NCI-H526 treated with DMSO at 0.1 percent for 48 hours (cell line): ENCODE results near the gene PDGFA.
"Not testable (repeated sequence)": the region's sequence is repeated elsewhere in the genome, so short reads cannot be mapped to it uniquely, and the experiment has no call there.

Source experiments
- DNase-seq: peaks from one replicate; lab custom pipeline; 2025; lab: John Stamatoyannopoulos, UW

The PDGFA gene

DNA sequence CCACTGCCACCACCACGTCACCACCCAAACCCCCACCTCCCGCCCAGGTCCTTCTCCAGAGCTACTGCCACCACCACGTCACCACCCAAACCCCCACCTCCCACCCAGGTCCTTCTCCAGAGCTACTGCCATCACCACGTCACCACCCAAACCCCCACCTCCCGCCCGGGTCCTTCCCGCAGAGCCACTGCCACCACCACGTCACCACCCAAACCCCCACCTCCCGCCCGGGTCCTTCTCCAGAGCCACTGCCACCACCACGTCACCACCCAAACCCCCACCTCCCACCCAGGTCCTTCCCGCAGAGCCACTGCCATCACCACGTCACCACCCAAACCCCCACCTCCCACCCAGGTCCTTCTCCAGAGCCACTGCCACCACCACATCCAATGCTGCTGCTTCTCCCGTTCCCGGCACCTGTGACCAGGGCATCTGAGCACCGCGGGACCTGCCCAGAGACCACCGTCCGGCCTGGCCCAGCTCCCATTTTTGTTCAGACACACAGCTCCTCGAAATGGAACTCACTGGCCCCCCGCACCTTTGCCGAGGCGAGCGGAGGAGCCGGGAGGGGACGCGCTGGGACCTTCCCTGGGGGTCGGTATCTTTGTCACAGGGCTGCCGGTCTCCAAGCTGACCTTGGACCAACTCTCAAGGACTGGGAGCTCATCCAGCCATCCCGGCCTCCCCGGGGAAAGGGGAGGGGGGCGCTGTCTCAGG, 32.7 kb upstream of the PDGFA start:
- DNase-seq: not testable (repeated sequence)

DNA sequence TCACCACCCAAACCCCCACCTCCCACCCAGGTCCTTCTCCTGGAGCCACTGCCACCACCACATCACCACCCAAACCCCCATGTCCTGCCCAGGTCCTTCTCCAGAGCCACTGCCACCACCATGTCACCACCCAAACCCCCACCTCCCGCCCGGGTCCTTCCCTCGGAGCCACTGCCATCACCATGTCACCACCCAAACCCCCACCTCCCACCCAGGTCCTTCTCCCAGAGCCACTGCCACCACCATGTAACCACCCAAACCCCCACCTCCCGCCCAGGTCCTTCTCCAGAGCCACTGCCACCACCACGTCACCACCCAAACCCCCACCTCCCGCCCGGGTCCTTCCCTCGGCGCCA, 31.9 kb upstream of the PDGFA start:
- not testable (repeated sequence) for DNase-seq

DNA sequence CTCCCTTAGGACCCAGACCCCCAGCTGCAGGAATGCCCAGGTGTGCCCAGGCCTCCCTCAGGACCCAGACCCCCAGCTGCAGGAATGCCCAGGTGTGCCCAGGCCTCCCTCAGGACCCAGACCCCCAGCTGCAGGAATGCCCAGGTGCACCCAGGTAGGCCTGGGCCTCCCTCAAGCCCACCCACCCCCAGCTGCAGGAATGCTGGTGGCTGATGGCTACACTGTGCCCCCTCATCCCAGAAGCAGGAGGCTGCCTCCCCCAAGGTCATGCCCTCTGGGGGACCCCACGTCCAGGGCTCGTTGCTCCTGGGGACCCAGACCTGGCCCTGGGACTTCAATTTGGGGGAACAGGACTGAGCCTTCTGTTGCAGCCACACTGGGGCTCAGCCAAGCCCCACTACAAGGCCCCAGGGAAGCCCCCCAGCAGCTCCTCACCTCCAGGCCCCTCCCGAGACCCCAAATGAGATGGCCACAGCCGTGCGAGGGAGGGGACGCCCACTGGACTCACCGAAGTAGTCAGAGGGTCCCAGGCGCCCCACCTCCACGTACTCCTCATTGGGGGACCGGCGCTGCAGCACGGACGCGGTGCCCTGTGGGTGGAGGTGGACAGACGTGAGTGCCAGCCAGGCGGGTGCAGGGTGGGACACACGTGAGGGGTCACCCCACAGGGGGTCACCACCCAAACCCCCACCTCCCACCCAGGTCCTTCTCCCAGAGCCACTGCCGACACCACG, 31.4 kb upstream of the PDGFA start:
- DNase-seq: no peak

GRCh38 chr7:549891-550625, 30.4 kb upstream of the PDGFA start:
- no peak for DNase-seq

DNA sequence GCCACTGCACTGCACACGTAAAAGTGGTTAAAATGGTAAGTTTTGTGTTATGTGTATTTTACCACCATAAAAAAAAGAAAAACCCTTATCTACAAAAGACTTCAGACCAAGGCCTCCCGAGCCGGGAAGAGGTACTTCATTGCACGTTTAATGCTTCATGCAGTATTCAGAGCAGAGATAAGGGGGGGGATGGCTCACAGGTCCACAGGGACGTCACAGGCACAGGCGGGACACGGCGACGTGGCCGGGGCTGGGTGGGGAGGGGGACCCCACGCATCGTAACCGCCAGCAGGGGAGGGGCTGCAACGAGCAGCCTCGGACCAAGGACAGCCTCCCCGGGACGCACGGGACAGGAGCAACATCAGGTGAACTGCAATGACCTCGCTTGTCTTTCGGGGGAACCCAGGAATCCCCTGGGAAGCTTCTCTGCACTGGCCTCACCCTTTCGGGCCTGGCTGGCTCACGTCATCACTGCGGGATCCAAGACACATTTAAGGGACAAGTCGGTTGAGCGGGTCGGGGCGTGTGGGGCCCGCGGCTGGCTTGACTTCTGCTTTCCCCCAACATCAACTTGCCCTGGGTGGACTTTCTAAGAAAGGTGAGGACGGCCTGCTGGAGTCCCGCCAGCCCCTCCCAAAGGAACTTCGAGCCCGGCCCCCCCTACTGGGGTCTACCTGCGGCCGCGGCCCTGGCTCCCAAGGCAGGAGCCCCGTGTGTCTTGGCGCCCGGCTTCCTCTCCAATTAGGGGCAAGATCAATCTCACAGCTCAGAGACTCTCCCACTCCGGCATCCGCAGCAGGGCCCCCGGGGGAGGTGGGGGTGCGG, 29.6 kb upstream of the PDGFA start:
- no peak for DNase-seq

- DNase-seq: no peak
Measured at GRCh38 chr7:548401-548800, 28.8 kb upstream of the PDGFA start.

DNA sequence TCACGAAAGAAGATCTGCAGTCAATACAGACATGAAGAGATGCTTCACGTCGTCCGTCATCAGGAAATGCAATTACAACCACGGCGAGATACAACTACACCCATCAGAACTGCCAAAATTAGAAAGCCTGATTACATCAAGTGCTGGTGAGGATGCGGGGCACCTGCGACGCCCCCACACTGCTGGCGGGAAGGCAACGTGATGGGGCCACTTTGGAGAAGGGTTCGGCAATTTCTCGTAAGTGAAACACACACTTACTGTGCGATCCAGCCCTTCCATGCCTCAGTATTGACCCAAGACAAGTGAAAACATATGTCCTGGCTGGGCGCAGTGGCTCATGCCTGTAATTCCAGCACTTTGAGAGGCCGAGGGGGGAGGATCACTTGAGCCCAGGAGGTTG, 25.8 kb upstream of the PDGFA start:
- no peak for DNase-seq

DNA sequence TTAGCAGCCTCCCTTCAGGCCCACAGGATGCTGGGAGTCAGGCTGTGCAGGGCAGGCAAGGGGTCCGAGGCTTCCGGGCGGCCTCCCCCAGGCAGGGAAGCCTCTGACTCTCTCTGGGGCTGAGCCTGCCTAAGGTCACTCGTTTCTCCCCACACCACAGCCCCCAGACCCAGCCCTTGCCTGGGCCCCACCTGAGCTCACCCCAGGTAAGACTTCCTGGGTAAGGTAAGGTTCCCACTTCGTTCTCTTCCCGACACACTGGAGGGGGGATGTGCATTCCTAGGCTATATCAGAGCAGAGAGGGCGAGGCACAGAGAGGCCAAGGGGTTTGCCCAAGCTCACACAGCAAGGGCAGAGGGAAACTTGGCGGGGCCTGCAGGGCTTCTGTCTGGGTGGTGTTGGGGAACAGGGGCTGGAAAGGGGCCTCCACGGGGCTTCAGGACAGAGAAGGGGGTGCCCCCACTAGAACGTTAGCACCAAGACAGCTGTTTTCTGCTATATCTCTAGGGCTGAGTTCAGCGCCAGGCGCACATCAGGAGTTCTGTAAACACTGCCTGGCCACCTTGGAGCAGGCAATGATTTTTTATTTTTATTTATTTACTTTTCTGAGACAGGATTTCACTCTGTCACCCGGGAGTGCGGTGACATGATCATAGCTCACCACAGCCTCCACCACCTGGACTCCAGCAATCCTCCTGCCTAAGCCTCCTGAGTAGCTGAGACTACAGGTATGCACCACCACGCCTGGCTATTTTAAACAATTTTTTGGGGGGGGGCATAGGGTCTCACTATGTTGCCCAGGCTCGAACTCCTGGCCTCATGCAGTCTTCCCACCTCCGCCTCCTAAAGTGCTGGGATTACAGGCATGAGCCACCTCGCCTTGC, 24.9 kb upstream of the PDGFA start:
- no peak for DNase-seq

GRCh38 chr7:543501-544337, 24.1 kb upstream of the PDGFA start:
- no peak for DNase-seq

DNA sequence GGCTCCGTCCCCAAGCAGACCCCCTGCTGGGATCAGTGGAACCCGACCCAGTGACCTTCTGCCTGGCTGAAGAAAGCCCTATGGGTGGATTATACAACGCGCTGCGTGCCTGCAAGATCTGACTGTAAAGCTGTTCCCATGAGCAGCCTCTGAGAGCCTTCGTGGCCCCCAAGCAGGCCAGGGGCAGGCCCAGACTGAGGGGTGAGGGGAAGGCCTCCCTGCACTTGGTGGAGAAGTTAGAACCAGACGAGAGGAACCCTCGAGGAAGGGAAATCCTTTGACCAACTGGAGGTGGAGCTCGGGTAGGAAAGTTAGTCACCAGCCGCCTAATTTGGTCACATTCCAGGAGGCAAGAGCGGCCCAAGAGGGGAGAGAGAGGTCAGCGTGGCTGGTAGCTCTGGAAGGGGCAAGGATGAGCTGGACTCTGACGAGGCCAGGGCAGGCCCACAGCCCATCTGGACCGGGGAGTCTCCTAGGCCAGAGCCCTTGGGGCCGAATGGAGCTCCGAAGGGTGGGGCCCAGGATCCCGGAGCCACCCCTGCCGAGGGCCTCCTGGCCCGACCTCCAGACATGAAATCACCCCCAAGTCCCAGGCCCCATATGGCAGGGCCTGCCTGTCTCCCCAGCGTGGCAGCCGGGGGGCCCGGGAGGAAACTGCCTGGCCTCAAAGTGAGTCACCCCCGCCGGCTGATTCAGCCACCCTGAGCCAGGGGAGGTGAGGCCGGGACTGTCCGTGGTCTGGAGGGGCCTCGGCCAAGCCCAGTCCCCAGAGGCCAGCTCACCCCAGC, 23.3 kb upstream of the PDGFA start:
- no peak for DNase-seq

DNA sequence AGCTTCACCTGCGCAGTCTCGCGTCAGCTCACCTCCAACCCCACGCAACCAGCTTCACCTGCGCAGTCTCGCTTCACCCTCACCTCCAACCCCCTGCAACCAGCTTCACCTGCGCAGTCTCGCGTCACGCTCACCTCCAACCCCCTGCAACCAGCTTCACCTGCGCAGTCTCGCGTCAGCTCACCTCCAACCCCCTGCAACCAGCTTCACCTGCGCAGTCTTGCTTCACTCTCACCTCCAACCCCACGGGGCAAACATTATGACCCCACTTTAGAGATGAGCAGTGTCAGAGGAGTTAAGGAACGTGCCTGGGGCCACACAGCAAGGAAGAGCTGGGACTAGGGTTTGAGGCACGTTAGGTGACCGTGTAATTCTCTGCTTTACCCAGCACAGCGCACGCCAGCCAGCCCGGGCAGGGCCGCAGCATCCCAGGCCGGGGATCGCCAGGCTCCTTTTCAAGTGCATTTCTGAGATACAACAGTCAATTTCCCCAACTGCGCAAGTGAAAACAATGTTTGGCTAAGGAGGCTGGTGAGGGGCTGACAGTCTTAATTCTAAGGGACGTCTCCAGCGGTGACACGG, 22.6 kb upstream of the PDGFA start:
- no peak for DNase-seq

- DNase-seq: no peak
Measured at GRCh38 chr7:541661-542060, 22.0 kb upstream of the PDGFA start.

DNA sequence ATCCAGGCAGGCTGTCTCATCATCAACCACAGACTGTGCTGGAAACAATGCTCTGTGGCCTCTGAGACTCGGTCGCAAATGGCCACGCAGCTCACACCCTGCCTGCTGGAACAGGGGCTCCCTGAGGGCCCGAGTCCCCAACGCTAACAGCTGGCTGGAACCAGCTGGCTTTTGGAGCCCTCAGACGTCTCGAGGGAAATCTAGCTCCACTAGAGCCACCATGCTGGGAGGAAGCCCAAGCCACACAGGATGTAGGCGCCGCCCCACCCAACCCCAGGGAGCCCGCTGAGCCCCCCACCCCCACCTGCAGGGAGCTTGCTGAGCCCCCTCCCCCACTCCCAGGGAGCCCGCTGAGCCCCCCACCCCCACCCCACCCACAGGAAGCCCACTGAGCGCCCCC, 21.4 kb upstream of the PDGFA start:
- DNase-seq: no peak

DNA sequence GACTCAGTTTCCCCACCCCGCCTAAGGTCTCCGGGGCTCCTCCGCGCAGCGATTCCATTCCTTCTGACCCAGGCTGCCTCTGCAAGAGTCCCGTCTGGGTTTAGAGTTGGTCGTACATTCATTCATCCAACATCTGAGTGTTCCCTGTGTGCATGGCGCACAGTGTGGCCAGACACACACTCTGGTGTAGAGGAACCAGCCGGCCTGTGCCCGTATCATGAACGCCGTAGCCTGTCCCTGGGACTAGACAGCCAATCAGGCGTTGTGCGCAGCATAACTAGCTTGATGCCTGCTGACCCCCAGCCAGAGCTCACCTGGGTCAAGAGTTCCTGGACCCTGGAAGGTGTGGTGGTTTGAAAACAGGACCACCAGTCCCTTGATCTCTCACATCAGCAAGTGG, 20.9 kb upstream of the PDGFA start:
- no peak for DNase-seq

GRCh38 chr7:539731-540411, 20.2 kb upstream of the PDGFA start:
- peak; percentile 34 for DNase-seq

GRCh38 chr7:538764-539685, 19.4 kb upstream of the PDGFA start:
- DNase-seq: no peak

- DNase-seq: no peak
Measured at GRCh38 chr7:537911-538634, 18.4 kb upstream of the PDGFA start.
